Loucy (cell line): ENCODE data around the gene TNC.

Experiments
- H2AFZ ChIP-seq: fragments of 200-600 bp; sonication (generic); 2 replicates; pipeline ENCODE4 v1.6.0; 2016; ENCODE audit warnings: antibody characterized with exemption, mild to moderate bottlenecking, low read length, moderate library complexity
- H3F3A ChIP-seq: fragments of 200-600 bp; 2 replicates; pipeline ENCODE4 v1.6.0; 2016; ENCODE audit warnings: antibody characterized with exemption, low read depth, mild to moderate bottlenecking
- H3K27me3 ChIP-seq: fragments of 200-600 bp; sonication (generic); 2 replicates; pipeline ENCODE4 v1.6.1; 2014; ENCODE audit warnings: low read length, mild to moderate bottlenecking; ENCODE audit not compliant: insufficient read depth, poor library complexity, severe bottlenecking
- H3K36me3 ChIP-seq: fragments of 200-600 bp; sonication (generic); 2 replicates; pipeline ENCODE4 v1.6.1; 2016; ENCODE audit warnings: low read length; ENCODE audit not compliant: insufficient read depth
- H3K4me1 ChIP-seq: fragments of 200-600 bp; sonication (generic); 2 replicates; pipeline ENCODE4 v1.5.1; 2014; ENCODE audit warnings: low read length, mild to moderate bottlenecking; ENCODE audit not compliant: insufficient read depth, poor library complexity, severe bottlenecking
- H3K4me2 ChIP-seq: fragments of 200-600 bp; sonication (generic); 2 replicates; pipeline ENCODE4 v1.6.0; 2014; ENCODE audit warnings: antibody characterized with exemption, low read length, low read depth, mild to moderate bottlenecking; ENCODE audit not compliant: poor library complexity, severe bottlenecking
- H3K4me3 ChIP-seq: fragments of 200-600 bp; sonication (generic); 2 replicates; pipeline ENCODE4 v1.5.1; 2014; ENCODE audit warnings: low read length, mild to moderate bottlenecking, mixed read lengths; ENCODE audit not compliant: poor library complexity, severe bottlenecking
- H3K79me2 ChIP-seq: fragments of 200-600 bp; sonication (generic); 2 replicates; pipeline ENCODE4 v1.6.1; 2014; ENCODE audit warnings: low read length; ENCODE audit not compliant: insufficient read depth
- H3K9ac ChIP-seq: fragments of 200-600 bp; sonication (generic); 2 replicates; pipeline ENCODE4 v1.6.0; 2014; ENCODE audit warnings: mild to moderate bottlenecking, low read depth, low read length, moderate library complexity; ENCODE audit not compliant: poor library complexity, severe bottlenecking
- H3K9me2 ChIP-seq: fragments of 200-600 bp; sonication (generic); replicated peaks from 2 replicates; pipeline ENCODE4 v1.6.1; 2016; ENCODE audit warnings: low read depth, low read length, mixed read lengths
- H3K9me3 ChIP-seq: fragments of 200-600 bp; sonication (generic); 2 replicates; pipeline ENCODE4 v1.6.1; 2014; ENCODE audit warnings: mild to moderate bottlenecking, antibody characterized with exemption, low read length, low read depth; ENCODE audit not compliant: insufficient read depth
- H4K20me1 ChIP-seq: fragments of 200-600 bp; sonication (generic); 2 replicates; pipeline ENCODE4 v1.6.0; 2014; ENCODE audit warnings: antibody characterized with exemption, low read length, mild to moderate bottlenecking; ENCODE audit not compliant: insufficient read depth, poor library complexity, severe bottlenecking
- CTCF ChIP-seq: fragments of 200-600 bp; sonication (generic); conservative IDR thresholded peaks from 2 replicates; pipeline ENCODE4 v1.5.1; 2014; ENCODE audit warnings: mild to moderate bottlenecking, antibody characterized with exemption, low read length
- EZH2phosphoT487 ChIP-seq: fragments of 200-600 bp; IDR thresholded peaks from 2 replicates; pipeline ENCODE4 v1.6.1; 2018; ENCODE audit warnings: antibody characterized with exemption, mild to moderate bottlenecking, moderate library complexity, borderline replicate concordance

TNC gene

GRCh38 chr9:115115924-115116323 lies 2.0 kb downstream of the TNC start:
- Histone ChIP-seq H3K27me3 (no peaks in the 10 kb centered on the region), H3K9me3 (no peaks in the 10 kb centered on the region), H3K36me3 (no peaks in the 10 kb centered on the region), H3K79me2 (no peaks in the 10 kb centered on the region), H3F3A (no peaks in the 10 kb centered on the region), H3K4me2 (no peak overlapping the region), H3K4me1 (no peaks in the 10 kb centered on the region), H3K9ac (no peak overlapping the region), H2AFZ (no peak overlapping the region), H4K20me1 (no peaks in the 10 kb centered on the region), H3K4me3 (no peak overlapping the region), H3K9me2 (no peaks in the 10 kb centered on the region)
- no peak for TF ChIP-seq CTCF
- TF ChIP-seq EZH2phosphoT487 = no peak

DNA sequence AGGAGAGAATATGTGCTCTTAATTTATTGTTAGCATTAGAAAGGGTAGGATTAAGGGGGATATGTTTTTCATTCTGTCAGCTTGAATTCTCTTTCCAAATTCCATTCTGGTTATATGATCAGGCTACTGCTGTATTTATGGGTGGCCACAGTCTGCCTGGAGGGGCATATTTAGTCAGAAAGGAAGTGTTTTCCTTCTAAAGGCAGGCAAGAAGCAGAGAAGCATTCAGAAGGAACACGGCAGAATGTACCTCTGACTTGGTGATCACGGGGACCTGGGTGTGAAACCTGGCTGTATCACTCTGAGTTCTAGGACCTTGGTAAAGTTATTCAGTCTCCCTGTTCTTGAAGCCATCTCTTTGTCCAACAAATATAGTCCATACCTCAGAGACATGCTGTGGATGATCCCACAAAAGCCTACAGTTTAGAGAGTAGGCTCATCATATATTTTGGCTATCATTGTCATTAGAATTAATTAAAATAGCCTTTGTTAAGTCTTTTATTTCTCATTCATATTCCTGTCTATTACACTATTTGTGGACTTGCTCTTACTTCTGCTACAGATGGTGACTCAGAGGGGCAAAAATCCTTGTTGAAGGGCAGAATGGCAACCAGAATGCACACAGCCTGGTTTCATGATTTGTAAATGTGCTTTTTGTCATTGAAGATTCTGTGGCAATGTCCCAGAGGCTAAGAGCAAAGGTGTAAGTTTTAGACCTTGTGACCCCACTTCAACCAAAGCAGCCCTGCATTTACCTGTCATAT lies 2.7 kb downstream of the TNC start:
- Histone ChIP-seq H3K9me2 (no peaks in the 10 kb centered on the region), H3K36me3 (no peaks in the 10 kb centered on the region), H3K4me2 (no peak overlapping the region), H3K79me2 (no peaks in the 10 kb centered on the region), H3K4me1 (no peaks in the 10 kb centered on the region), H3F3A (no peaks in the 10 kb centered on the region), H4K20me1 (no peaks in the 10 kb centered on the region), H3K9me3 (no peaks in the 10 kb centered on the region), H2AFZ (no peak overlapping the region), H3K4me3 (no peak overlapping the region), H3K27me3 (no peaks in the 10 kb centered on the region), H3K9ac (no peak overlapping the region)
- TF ChIP-seq CTCF = no peak

GRCh38 chr9:115114546-115114945 lies 3.4 kb downstream of the TNC start:
- Histone ChIP-seq H3K9me3 (no peaks in the 10 kb centered on the region), H3K4me1 (no peaks in the 10 kb centered on the region), H4K20me1 (no peaks in the 10 kb centered on the region), H3K9me2 (no peaks in the 10 kb centered on the region), H3K9ac (no peak overlapping the region), H3F3A (no peaks in the 10 kb centered on the region), H2AFZ (no peak overlapping the region), H3K4me3 (no peak overlapping the region), H3K79me2 (no peaks in the 10 kb centered on the region), H3K36me3 (no peaks in the 10 kb centered on the region), H3K4me2 (no peak overlapping the region), H3K27me3 (no peaks in the 10 kb centered on the region)
- no peak for TF ChIP-seq EZH2phosphoT487
- no peak for TF ChIP-seq CTCF
